MM.1S (cell line): ENCODE measurements around the gene EEPD1.
"Not testable (repeated sequence)": the region's sequence is repeated elsewhere in the genome, so short reads cannot be mapped to it uniquely, and the experiment has no call there.

ENCODE experiments used
- DNase-seq: peaks from one replicate; pipeline ENCODE4 v3.0.0-alpha.2; 2015
- H2AFZ ChIP-seq: fragments of 300-600 bp; sonication (generic); 2 replicates; pipeline ENCODE4 v1.6.0; 2016; ENCODE audit warnings: antibody characterized with exemption, low read length
- H3F3A ChIP-seq: fragments of 300-600 bp; sonication (generic); 2 replicates; pipeline ENCODE4 v1.6.1; 2016; ENCODE audit warnings: mild to moderate bottlenecking, antibody characterized with exemption, low read length, moderate library complexity, mixed read lengths; ENCODE audit not compliant: insufficient read depth
- H3K27ac ChIP-seq: fragments of 300-600 bp; sonication (generic); 2 replicates; pipeline ENCODE4 v1.5.1; 2016; ENCODE audit warnings: mild to moderate bottlenecking, low read length
- H3K27me3 ChIP-seq: fragments of 300-600 bp; sonication (generic); replicated peaks from 2 replicates; pipeline ENCODE4 v1.6.0; 2016; ENCODE audit warnings: low read length; ENCODE audit not compliant: insufficient read depth
- H3K36me3 ChIP-seq: fragments of 300-600 bp; sonication (generic); replicated peaks from 2 replicates; pipeline ENCODE4 v1.6.1; 2016; ENCODE audit warnings: mild to moderate bottlenecking, low read length, mixed read lengths; ENCODE audit not compliant: insufficient read depth
- H3K4me1 ChIP-seq: fragments of 300-600 bp; sonication (generic); 2 replicates; pipeline ENCODE4 v1.6.1; 2016; ENCODE audit warnings: low read length, mixed read lengths
- H3K4me2 ChIP-seq: fragments of 300-600 bp; sonication (generic); 2 replicates; pipeline ENCODE4 v1.6.0; 2016; ENCODE audit warnings: low read depth, low read length
- H3K4me3 ChIP-seq: fragments of 300-600 bp; sonication (generic); 2 replicates; pipeline ENCODE4 v1.5.1; 2016; ENCODE audit warnings: low read length, mixed read lengths
- H3K79me2 ChIP-seq: fragments of 300-600 bp; sonication (generic); 2 replicates; pipeline ENCODE4 v1.6.1; 2016; ENCODE audit warnings: mixed run types, low read length, mixed read lengths
- H3K9ac ChIP-seq: fragments of 300-600 bp; sonication (generic); 2 replicates; pipeline ENCODE4 v1.6.1; 2016; ENCODE audit warnings: low read length, mixed read lengths
- H3K9me2 ChIP-seq: fragments of 300-600 bp; sonication (generic); replicated peaks from 2 replicates; pipeline ENCODE4 v1.6.1; 2016; ENCODE audit warnings: mild to moderate bottlenecking, low read length, mixed read lengths; ENCODE audit not compliant: insufficient read depth
- H3K9me3 ChIP-seq: fragments of 300-600 bp; sonication (generic); replicated peaks from 2 replicates; pipeline ENCODE4 v1.6.1; 2016; ENCODE audit warnings: mild to moderate bottlenecking, low read length, mixed read lengths; ENCODE audit not compliant: insufficient read depth
- H4K20me1 ChIP-seq: fragments of 300-600 bp; sonication (generic); 2 replicates; pipeline ENCODE4 v1.6.1; 2016; ENCODE audit warnings: mild to moderate bottlenecking, low read length, moderate library complexity, mixed read lengths; ENCODE audit not compliant: insufficient read depth
- EZH2 ChIP-seq: fragments of 300-600 bp; sonication (generic); optimal IDR thresholded peaks from 2 replicates; pipeline ENCODE3; 2017; ENCODE audit warnings: low read depth, mild to moderate bottlenecking, antibody characterized with exemption, low read length, mixed read lengths
- EZH2phosphoT487 ChIP-seq: fragments of 300-600 bp; sonication (generic); IDR thresholded peaks from 2 replicates; pipeline ENCODE4 v1.6.1; 2018; ENCODE audit warnings: antibody characterized with exemption, low read length
- TF ChIP-seq, protein P1 (sequence below): fragments of 300-600 bp; sonication (generic); IDR thresholded peaks from 2 replicates; pipeline ENCODE4 v1.5.1; 2016; ENCODE audit warnings: antibody characterized with exemption, low read length, mixed read lengths

The EEPD1 gene

DNA sequence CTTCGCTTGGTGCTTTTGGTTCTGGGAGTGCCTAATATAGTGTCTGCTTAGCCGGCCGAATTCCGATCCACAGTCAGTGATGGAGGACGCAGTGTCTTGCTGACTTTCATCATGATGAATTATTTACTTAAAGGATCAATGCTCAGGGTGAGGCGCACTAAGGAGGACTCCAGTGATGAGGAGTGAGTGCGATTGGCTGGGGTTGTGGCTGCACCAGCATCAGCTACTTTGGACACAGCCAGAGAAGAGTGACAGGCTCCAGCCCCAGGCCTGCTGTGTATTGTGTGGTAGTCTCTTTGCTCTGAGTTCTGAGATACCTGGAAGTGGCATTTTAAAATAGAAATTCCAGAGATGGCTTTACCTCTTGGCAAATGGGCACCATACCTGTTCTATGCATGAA, 163.3 kb downstream of the EEPD1 start:
- Histone ChIP-seq H3K27me3 (no peaks in the 10 kb centered on the region), H3K4me2 (no peak overlapping the region), H3K79me2 (no peaks in the 10 kb centered on the region), H3K9me3 (no peaks in the 10 kb centered on the region), H3K36me3 (no peaks in the 10 kb centered on the region), H3K9me2 (no peaks in the 10 kb centered on the region), H3K4me3 (no peak overlapping the region), H3F3A (no peaks in the 10 kb centered on the region), H3K27ac (no peak overlapping the region), H2AFZ (no peak overlapping the region), H4K20me1 (no peaks in the 10 kb centered on the region), H3K4me1 (peaks cover 14% of the 10 kb centered on the region; the same call in 1 of the 2 replicates), H3K9ac (no peak overlapping the region)
- no peak for DNase-seq
- no peak for TF ChIP-seq EZH2
- TF ChIP-seq, protein P1, sequence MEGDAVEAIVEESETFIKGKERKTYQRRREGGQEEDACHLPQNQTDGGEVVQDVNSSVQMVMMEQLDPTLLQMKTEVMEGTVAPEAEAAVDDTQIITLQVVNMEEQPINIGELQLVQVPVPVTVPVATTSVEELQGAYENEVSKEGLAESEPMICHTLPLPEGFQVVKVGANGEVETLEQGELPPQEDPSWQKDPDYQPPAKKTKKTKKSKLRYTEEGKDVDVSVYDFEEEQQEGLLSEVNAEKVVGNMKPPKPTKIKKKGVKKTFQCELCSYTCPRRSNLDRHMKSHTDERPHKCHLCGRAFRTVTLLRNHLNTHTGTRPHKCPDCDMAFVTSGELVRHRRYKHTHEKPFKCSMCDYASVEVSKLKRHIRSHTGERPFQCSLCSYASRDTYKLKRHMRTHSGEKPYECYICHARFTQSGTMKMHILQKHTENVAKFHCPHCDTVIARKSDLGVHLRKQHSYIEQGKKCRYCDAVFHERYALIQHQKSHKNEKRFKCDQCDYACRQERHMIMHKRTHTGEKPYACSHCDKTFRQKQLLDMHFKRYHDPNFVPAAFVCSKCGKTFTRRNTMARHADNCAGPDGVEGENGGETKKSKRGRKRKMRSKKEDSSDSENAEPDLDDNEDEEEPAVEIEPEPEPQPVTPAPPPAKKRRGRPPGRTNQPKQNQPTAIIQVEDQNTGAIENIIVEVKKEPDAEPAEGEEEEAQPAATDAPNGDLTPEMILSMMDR = no peak
- no peak for TF ChIP-seq EZH2phosphoT487

DNA sequence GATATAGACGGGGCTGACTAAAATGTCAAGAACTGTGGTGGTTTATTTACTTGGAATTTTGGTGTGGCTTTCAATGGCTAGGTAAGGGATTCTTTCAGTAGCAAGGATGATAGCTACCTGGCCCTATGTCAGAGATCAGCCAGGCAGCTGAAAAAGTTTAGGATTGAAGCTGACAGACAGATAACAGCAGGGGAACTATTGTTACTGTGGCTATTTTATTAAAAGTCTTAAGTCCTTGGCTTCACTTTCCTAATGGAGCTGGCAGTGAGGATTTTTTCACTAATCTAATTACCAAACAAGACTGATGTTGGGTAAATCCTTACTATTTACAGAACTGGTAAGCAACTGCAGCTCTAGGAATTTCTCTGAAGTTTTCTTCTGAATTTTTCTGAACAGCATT, 164.2 kb downstream of the EEPD1 start:
- Histone ChIP-seq H2AFZ (no peak overlapping the region), H4K20me1 (no peaks in the 10 kb centered on the region), H3K27me3 (no peaks in the 10 kb centered on the region), H3K79me2 (no peaks in the 10 kb centered on the region), H3K9me3 (no peaks in the 10 kb centered on the region), H3K4me3 (no peak overlapping the region), H3F3A (no peaks in the 10 kb centered on the region), H3K9me2 (no peaks in the 10 kb centered on the region), H3K9ac (no peak overlapping the region), H3K36me3 (no peaks in the 10 kb centered on the region), H3K27ac (no peak overlapping the region), H3K4me1 (0 out of 2 replicates have a peak, but pooled peaks cover 8% of the 10 kb centered on the region), H3K4me2 (no peak overlapping the region)
- TF ChIP-seq EZH2 = no peak
- no peak for TF ChIP-seq EZH2phosphoT487
- TF ChIP-seq, protein P1 = no peak
- no peak for DNase-seq

DNA sequence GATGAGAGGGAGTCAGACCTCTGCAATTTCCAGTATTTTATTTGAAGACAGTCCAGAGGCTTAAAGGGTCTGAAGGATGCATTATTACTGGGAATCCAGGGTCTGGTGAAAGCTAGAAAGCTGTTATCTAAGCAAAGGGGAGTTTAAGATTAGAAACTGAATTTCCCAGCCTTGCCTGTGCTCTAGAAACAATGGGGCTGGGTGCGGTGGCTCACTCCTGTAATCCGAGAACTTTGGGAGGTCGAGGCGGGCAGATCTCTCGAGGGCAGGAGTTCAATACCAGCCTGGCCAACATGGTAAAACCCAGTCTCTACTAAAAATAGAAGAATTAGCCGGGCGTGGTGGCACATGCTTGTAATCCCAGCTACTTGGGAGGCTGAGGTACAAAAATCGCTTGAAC, 165.1 kb downstream of the EEPD1 start:
- H3K27me3 ChIP-seq = no peaks in the 10 kb centered on the region
- H3K4me1 ChIP-seq = 0 out of 2 replicates have a peak, but pooled peaks cover 3% of the 10 kb centered on the region
- H3K9me3 ChIP-seq = no peaks in the 10 kb centered on the region
- no peak overlapping the region for H3K4me3 ChIP-seq
- no peaks in the 10 kb centered on the region for H3F3A ChIP-seq
- H3K79me2 ChIP-seq = no peaks in the 10 kb centered on the region
- H3K36me3 ChIP-seq = no peaks in the 10 kb centered on the region
- H4K20me1 ChIP-seq = no peaks in the 10 kb centered on the region
- no peak overlapping the region for H3K9ac ChIP-seq
- DNase-seq = no peak
- H2AFZ ChIP-seq = no peak overlapping the region
- H3K4me2 ChIP-seq = no peak overlapping the region
- no peaks in the 10 kb centered on the region for H3K9me2 ChIP-seq
- TF ChIP-seq, protein P1 = no peak
- TF ChIP-seq EZH2phosphoT487 (no peak), EZH2 (no peak)
- no peak overlapping the region for H3K27ac ChIP-seq

DNA sequence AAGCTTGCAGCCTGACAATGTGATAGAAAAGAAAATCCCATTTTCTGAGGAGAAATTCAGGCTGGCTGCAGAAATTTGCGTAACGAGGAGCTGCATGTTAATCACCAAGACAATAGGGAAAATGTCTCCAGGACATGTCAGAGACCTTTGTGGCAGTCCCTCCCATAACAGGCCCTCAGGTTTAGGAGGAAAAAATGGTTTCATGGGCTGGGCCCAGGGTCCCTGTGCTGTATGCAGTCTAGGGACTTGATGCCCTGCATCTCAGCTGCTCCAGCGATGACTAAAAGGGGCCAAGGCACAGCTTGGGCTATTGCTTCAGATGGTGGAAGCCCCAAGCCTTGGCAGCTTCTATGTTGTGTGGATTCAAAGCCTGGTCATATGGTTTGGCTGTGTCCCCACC, 168.2 kb downstream of the EEPD1 start:
- H3K27ac ChIP-seq, DNase-seq, H4K20me1 ChIP-seq: not testable (repeated sequence)

More for the DNA sequence above, 168.2 kb downstream of the EEPD1 start:
- not testable (repeated sequence) for H3K4me1 ChIP-seq, H3K36me3 ChIP-seq, H3K9me3 ChIP-seq, H3K4me2 ChIP-seq, H2AFZ ChIP-seq, H3K27me3 ChIP-seq, H3F3A ChIP-seq, H3K4me3 ChIP-seq, H3K9me2 ChIP-seq, H3K9ac ChIP-seq, H3K79me2 ChIP-seq
